ENCODE results near the gene OR4C16.

OR4C16 gene

GRCh38 chr11:55571828-55572227 is at the start of gene OR4C16:
Gene OR4C16 (plus strand): TSS chr11:55572128. CDS start chr11:55572128, 0 bp downstream.
- DNase-seq (ENCODE audit: low spot score) = no peak

GRCh38 chr11:55554169-55554568 is 17.8 kb upstream of the OR4C16 start, which contains the start of gene OR4C15:
Gene OR4C15 (plus strand): TSS chr11:55554469. CDS start chr11:55554469, 0 bp downstream.
- no peak for DNase-seq (ENCODE audit: low spot score)

GRCh38 chr11:55572548-55572947 is 620 bp downstream of the OR4C16 start:
- DNase-seq (ENCODE audit: low spot score) = no peak

- DNase-seq (ENCODE audit: low spot score) = no peak
Observed at GRCh38 chr11:55607545-55607944, 35.6 kb downstream of the OR4C16 start, which contains the start of gene OR4C11. Gene OR4C11 (minus strand): TSS chr11:55607645. CDS start chr11:55604373, 3,272 bp downstream.

Data from CD4-positive, alpha-beta T cell treated with Interleukin-15 for 4 hours (primary cell).